IMR-90 (cell line): ENCODE measurements around the gene CNTNAP1. TPM values are rescaled to one million over a fixed set of nuclear protein-coding genes. Genes with fewer than 3 reads are reported as not detected.

Experiments used
- ATAC-seq: fragments of 200-7000 bp; cut with Tn5 transposase; 2 replicates; pipeline ENCODE4 v1.9.1; 2020; ENCODE audit warnings: low read depth, mild to moderate bottlenecking, moderate library complexity
- BruUV-seq: library from RNA; stranded (reverse); fragments of 400-500 nt; replicated peaks from 2 replicates; lab custom pipeline; 2021; lab: Mats Ljungman, UMichigan
- CTCF ChIA-PET: fragments of 300-600 bp; formaldehyde crosslinking; extraction: SDS; loops from one replicate; lab custom pipeline; 2021; ENCODE audit warnings: antibody characterized with exemption; lab: Yijun Ruan, JAX
- POLR2A ChIA-PET: fragments of 300-600 bp; sonication (Branson Sonifier 250); formaldehyde crosslinking; loops from one replicate; lab custom pipeline; 2022; ENCODE audit warnings: antibody characterized with exemption; ENCODE audit not compliant: unreplicated experiment; lab: Charles Lee
- DNase-seq: peaks from one replicate; pipeline ENCODE4 v3.0.0; 2013
- H2AFZ ChIP-seq: replicated peaks from 2 replicates; pipeline ENCODE3; 2013; ENCODE audit warnings: low read length, mild to moderate bottlenecking; ENCODE audit not compliant: poor library complexity
- H2AK5ac ChIP-seq: 2 replicates; pipeline ENCODE4 v1.6.1; 2013; ENCODE audit warnings: low read depth, low read length, inconsistent platforms
- H2AK9ac ChIP-seq: replicated peaks from 2 replicates; pipeline ENCODE3; 2013; ENCODE audit warnings: mild to moderate bottlenecking, low read depth, low read length, moderate library complexity; ENCODE audit not compliant: poor library complexity
- H2BK120ac ChIP-seq: 2 replicates; pipeline ENCODE4 v1.6.1; 2013; ENCODE audit warnings: low read depth, low read length, inconsistent platforms
- H2BK15ac ChIP-seq: 3 replicates; pipeline ENCODE4 v1.6.1; 2013; ENCODE audit warnings: low read depth, low read length, inconsistent platforms
- H2BK20ac ChIP-seq: 2 replicates; pipeline ENCODE4 v1.6.1; 2013; ENCODE audit warnings: low read depth, mild to moderate bottlenecking, inconsistent platforms, low read length, moderate library complexity
- H2BK5ac ChIP-seq: 2 replicates; pipeline ENCODE4 v1.6.1; 2013; ENCODE audit warnings: mild to moderate bottlenecking, low read depth, low read length, inconsistent platforms; ENCODE audit not compliant: poor library complexity, severe bottlenecking
- H3K14ac ChIP-seq: replicated peaks from 2 replicates; pipeline ENCODE4 v1.6.1; 2013; ENCODE audit warnings: low read depth, low read length, inconsistent platforms
- H3K18ac ChIP-seq: 2 replicates; pipeline ENCODE4 v1.6.1; 2013; ENCODE audit warnings: low read depth, low read length, control low read depth
- H3K23ac ChIP-seq: 2 replicates; pipeline ENCODE4 v1.6.1; 2013; ENCODE audit warnings: low read depth, low read length, inconsistent platforms
- H3K27ac ChIP-seq: 2 replicates; pipeline ENCODE4 v1.5.1; 2013; ENCODE audit warnings: mild to moderate bottlenecking, control low read depth, low read length; ENCODE audit not compliant: insufficient read depth
- H3K27me3 ChIP-seq: 2 replicates; pipeline ENCODE4 v1.6.1; 2013; ENCODE audit warnings: low read length; ENCODE audit not compliant: control insufficient read depth, insufficient read depth
- H3K36me3 ChIP-seq: 2 replicates; pipeline ENCODE4 v1.6.1; 2013; ENCODE audit warnings: low read length, mixed read lengths; ENCODE audit not compliant: control insufficient read depth, insufficient read depth
- H3K4ac ChIP-seq: 2 replicates; pipeline ENCODE4 v1.6.1; 2013; ENCODE audit warnings: low read depth, low read length, inconsistent platforms
- H3K4me1 ChIP-seq: 2 replicates; pipeline ENCODE4 v1.6.1; 2013; ENCODE audit warnings: low read length, mixed read lengths; ENCODE audit not compliant: control insufficient read depth, insufficient read depth
- H3K4me2 ChIP-seq: 2 replicates; pipeline ENCODE4 v1.6.1; 2013; ENCODE audit warnings: low read depth, mild to moderate bottlenecking, control low read depth, low read length, moderate library complexity
- H3K4me3 ChIP-seq: 2 replicates; pipeline ENCODE4 v1.5.1; 2013; ENCODE audit warnings: low read depth, mild to moderate bottlenecking, control low read depth, low read length, moderate library complexity; ENCODE audit not compliant: insufficient read depth
- H3K56ac ChIP-seq: 2 replicates; pipeline ENCODE4 v1.6.1; 2013; ENCODE audit warnings: low read length, inconsistent platforms; ENCODE audit not compliant: insufficient read depth; ENCODE audit errors: extremely low read depth
- H3K79me1 ChIP-seq, 2 experiments: 2 replicates each; pipeline ENCODE4 v1.6.1; 2013; ENCODE audit warnings: low read length in 2 of 2, inconsistent platforms in 1 of 2, low read depth in 1 of 2
- H3K9ac ChIP-seq: 2 replicates; pipeline ENCODE4 v1.6.1; 2013; ENCODE audit warnings: low read depth, low read length, control low read depth
- H3K9me1 ChIP-seq: 2 replicates; pipeline ENCODE4 v1.6.1; 2013; ENCODE audit warnings: low read length, inconsistent platforms; ENCODE audit not compliant: insufficient read depth
- H3K9me3 ChIP-seq: 2 replicates; pipeline ENCODE4 v1.6.1; 2013; ENCODE audit warnings: low read length; ENCODE audit not compliant: control insufficient read depth, insufficient read depth
- H4K20me1 ChIP-seq: 2 replicates; pipeline ENCODE4 v1.6.1; 2013; ENCODE audit warnings: low read length, inconsistent platforms; ENCODE audit not compliant: insufficient read depth
- H4K5ac ChIP-seq: 2 replicates; pipeline ENCODE4 v1.6.1; 2013; ENCODE audit warnings: mild to moderate bottlenecking, low read depth, low read length, control low read depth
- H4K8ac ChIP-seq, 2 experiments: 2 replicates each; pipeline ENCODE4 v1.6.1; 2013; ENCODE audit warnings: low read depth in 2 of 2, low read length in 2 of 2, control low read depth in 1 of 2, inconsistent platforms in 1 of 2
- H4K91ac ChIP-seq: 2 replicates; pipeline ENCODE4 v1.6.1; 2013; ENCODE audit warnings: low read depth, low read length, inconsistent platforms; ENCODE audit not compliant: insufficient read depth
- CHD1 ChIP-seq: IDR thresholded peaks from 2 replicates; pipeline ENCODE4 v1.6.1; 2012; ENCODE audit warnings: low read depth, low read length, improper control_type of control experiment
- MAZ ChIP-seq: IDR thresholded peaks from 2 replicates; pipeline ENCODE4 v1.6.1; 2012; ENCODE audit warnings: low read depth, mild to moderate bottlenecking, low read length, improper control_type of control experiment, moderate library complexity, borderline replicate concordance
- POLR2A ChIP-seq: IDR thresholded peaks from 2 replicates; pipeline ENCODE4 v1.6.1; 2012; ENCODE audit warnings: mild to moderate bottlenecking, low read depth, low read length
- RAD21 ChIP-seq: IDR thresholded peaks from 2 replicates; pipeline ENCODE4 v1.6.1; 2012; ENCODE audit warnings: low read length, improper control_type of control experiment
- RCOR1 ChIP-seq: IDR thresholded peaks from 2 replicates; pipeline ENCODE4 v1.6.1; 2012; ENCODE audit warnings: mild to moderate bottlenecking, low read length, improper control_type of control experiment; ENCODE audit not compliant: insufficient replicate concordance
- SMC3 ChIP-seq: fragments of 150-350 bp; IDR thresholded peaks from 2 replicates; pipeline ENCODE4 v1.6.1; 2016; ENCODE audit warnings: low read depth, mild to moderate bottlenecking, antibody characterized with exemption, low read length, moderate library complexity
- WGBS, 2 experiments: methylation state at CpG; one replicate each; pipeline versions ENCODE4 v1.1.5 to v1.1.7; 2013; ENCODE audit warnings: missing lambda C conversion rate in 2 of 2; ENCODE audit not compliant: insufficient read length in 1 of 2; ENCODE audit errors: extremely low coverage in 2 of 2; 5-methylcytosine and 5-hydroxymethylcytosine counted together
- dilution Hi-C: fragments of 300-500 bp; cut with HindIII; formaldehyde crosslinking; loops from one replicate; pipeline ENCODE4 v1.14.3; 2018; ENCODE audit warnings: low sequenced_read_pairs; ENCODE audit not compliant: unreplicated experiment
- in situ Hi-C: fragments of 300-500 bp; cut with MboI; formaldehyde crosslinking; loops from 3 replicates; pipeline ENCODE4 v1.14.3; 2019; ENCODE audit warnings: low sequenced_read_pairs, inconsistent platforms, mixed read lengths
- intact Hi-C: fragments of 100-400 bp; cut with micrococcal nuclease; formaldehyde crosslinking; loops from 2 replicates; pipeline ENCODE4 v1.10.0; 2022
- polyA plus RNA-seq, 3 experiments: library from polyadenylated mRNA; depleted of rRNA; stranded (reverse); fragments of >200 nt; gene quantifications; 2 replicates each; pipeline ENCODE4 v1.2.3, GENCODE V29; 2012; ENCODE audit warnings: low replicate concordance in 1 of 3
- total RNA-seq: library from RNA; depleted of rRNA; stranded (reverse); fragments of >200 nt; gene quantifications from 2 replicates; pipeline ENCODE4 v1.2.3, GENCODE V29; 2012

The CNTNAP1 gene
- total and polyA plus RNA-seq, 2 of the 4 experiments (the other 2 are of a cell fraction), result 12.2 to 72.2 TPM

GRCh38 chr17:42709561-42709960 is 27.2 kb downstream of the CNTNAP1 start:
- no peak overlapping the region for H3K56ac ChIP-seq
- H2BK5ac ChIP-seq, result no peak overlapping the region
- ATAC-seq (no peak), DNase-seq (no peak)
- H4K20me1 ChIP-seq, result no peaks in the 10 kb centered on the region
- H2AK9ac ChIP-seq, result no peak overlapping the region
- H3K4me3 ChIP-seq, result no peak overlapping the region
- no CpG with 5 or more reads among the region's 2 CpGs for WGBS, 2 experiments
- H4K8ac ChIP-seq, result no peak overlapping the region
- no peak overlapping the region for H2AFZ ChIP-seq
- in situ Hi-C loops (no loop called here), dilution Hi-C loops (no loop called here), intact Hi-C loops (no loop called here)
- no peak overlapping the region for H3K23ac ChIP-seq
- no peaks in the 10 kb centered on the region for H3K27me3 ChIP-seq
- ChIA-PET POLR2A (interaction anchor here (0.8 kb wide), 1 partner anchor 115 kb away, joined by 3 read pairs; the partner anchor contains the start of gene BECN1), CTCF (no interaction called here)
- no peaks in the 10 kb centered on the region for H3K9me3 ChIP-seq
- no peak overlapping the region for H3K14ac ChIP-seq
- TF ChIP-seq CHD1 (no peak), RCOR1 (no peak), SMC3 (no peak), POLR2A (no peak), MAZ (no peak), RAD21 (no peak)
- H3K4me1 ChIP-seq, result no peaks in the 10 kb centered on the region
- peaks cover 65% of the 10 kb centered on the region for H3K36me3 ChIP-seq
- no peak overlapping the region for H3K4ac ChIP-seq
- H2BK15ac ChIP-seq, result no peak overlapping the region
- H4K91ac ChIP-seq, result no peak overlapping the region
- H4K5ac ChIP-seq, result no peak overlapping the region
- H3K27ac ChIP-seq, result no peak overlapping the region
- H3K4me2 ChIP-seq, result no peak overlapping the region
- no peak overlapping the region for H3K18ac ChIP-seq
- no peak overlapping the region for H2AK5ac ChIP-seq
- no peak overlapping the region for H2BK20ac ChIP-seq
- no peaks in the 10 kb centered on the region; the same call in 1 of the 2 replicates for H3K9me1 ChIP-seq
- H3K9ac ChIP-seq, result no peak overlapping the region
- no peak overlapping the region for H2BK120ac ChIP-seq
- no peaks in the 10 kb centered on the region for H3K79me1 ChIP-seq
- no TSS peak for BruUV-seq
